ENCODE data around the gene MOB4.
A peak's percentile ranks its signal among the peaks of the same experiment; 100 is the strongest.

The MOB4 gene

GRCh38 chr2:197596766-197597165, 80.9 kb downstream of the MOB4 start:
- H3K23ac ChIP-seq (ENCODE audit: low read length in 2 of 2) = no peak overlapping the region
- no peak overlapping the region for H3K18ac ChIP-seq (ENCODE audit: low read depth in 1 of 2, low read length in 2 of 2)
- no peak overlapping the region for H2BK15ac ChIP-seq (ENCODE audit: low read depth, poor library complexity, severe bottlenecking)
- no peaks in the 10 kb centered on the region for H3K9me3 ChIP-seq (ENCODE audit: control insufficient read depth, low read length)
- no peaks in the 10 kb centered on the region for H3K4me1 ChIP-seq (ENCODE audit: control insufficient read depth, insufficient read depth, low read depth, low read length)
- no peak overlapping the region for H3K4me2 ChIP-seq (ENCODE audit: low read length, poor library complexity, severe bottlenecking)
- 100% methylated on average over 1 of the region's 1 CpG for whole genome bisulfite sequencing
- no peak overlapping the region for H2BK5ac ChIP-seq (ENCODE audit: low read depth, low read length, poor library complexity, severe bottlenecking)
- H2AK5ac ChIP-seq (ENCODE audit: low read length, severe bottlenecking) = no peak overlapping the region
- no peak overlapping the region for H3K27ac ChIP-seq (ENCODE audit: low read length, poor library complexity, severe bottlenecking)
- no peak overlapping the region for H3K14ac ChIP-seq (ENCODE audit: low read length in 2 of 2)
- H3K9ac ChIP-seq (ENCODE audit: low read length) = no peak overlapping the region
- H3K79me1 ChIP-seq (replicated peaks; ENCODE audit: low read length, poor library complexity, severe bottlenecking) = peaks cover 2% of the 10 kb centered on the region
- no peak overlapping the region for H2BK120ac ChIP-seq (ENCODE audit: low read depth, low read length)
- no peaks in the 10 kb centered on the region for H3K27me3 ChIP-seq (ENCODE audit: control insufficient read depth in 1 of 2, insufficient read depth in 1 of 2, low read length in 2 of 2)
- H4K8ac ChIP-seq (ENCODE audit: low read length) = no peak overlapping the region
- no peak overlapping the region for H3K4me3 ChIP-seq (ENCODE audit: insufficient read depth in 1 of 2, low read depth in 1 of 2, low read length in 2 of 2)
- DNase-seq = no peak
- H2AFZ ChIP-seq (ENCODE audit: low read depth, low read length) = no peak overlapping the region
- no peak overlapping the region for H3K4ac ChIP-seq (ENCODE audit: low read depth in 1 of 2, low read length in 2 of 2)
- H4K91ac ChIP-seq (ENCODE audit: low read length) = no peak overlapping the region
- peaks cover 0 to 3% of the 10 kb centered on the region in 2 experiments for H3K36me3 ChIP-seq (ENCODE audit: control insufficient read depth in 1 of 2, insufficient read depth in 2 of 2, low read depth in 1 of 2, low read length in 2 of 2)
- H2BK12ac ChIP-seq (ENCODE audit: low read length in 2 of 2) = no peak overlapping the region

- no peak overlapping the region for H3K4me3 ChIP-seq (ENCODE audit: insufficient read depth in 1 of 2, low read depth in 1 of 2, low read length in 2 of 2)
- WGBS = 98% methylated on average over 3 of the region's 4 CpGs
- no peaks in the 10 kb centered on the region for H3K79me1 ChIP-seq (replicated peaks; ENCODE audit: low read length, poor library complexity, severe bottlenecking)
- H2AFZ ChIP-seq (ENCODE audit: low read depth, low read length) = no peak overlapping the region
- H3K18ac ChIP-seq (ENCODE audit: low read depth in 1 of 2, low read length in 2 of 2) = no peak overlapping the region
- H2BK15ac ChIP-seq (ENCODE audit: low read depth, poor library complexity, severe bottlenecking) = no peak overlapping the region
- H2BK120ac ChIP-seq (ENCODE audit: low read depth, low read length) = no peak overlapping the region
- H3K23ac ChIP-seq (ENCODE audit: low read length in 2 of 2) = no peak overlapping the region
- DNase-seq = no peak
- H3K27ac ChIP-seq (ENCODE audit: low read length, poor library complexity, severe bottlenecking) = no peak overlapping the region
- no peak overlapping the region for H4K8ac ChIP-seq (ENCODE audit: low read length)
- H3K36me3 ChIP-seq (ENCODE audit: control insufficient read depth in 1 of 2, insufficient read depth in 2 of 2, low read depth in 1 of 2, low read length in 2 of 2) = no peaks in the 10 kb centered on the region
- H2BK5ac ChIP-seq (ENCODE audit: low read depth, low read length, poor library complexity, severe bottlenecking) = no peak overlapping the region
- no peak overlapping the region for H3K4me2 ChIP-seq (ENCODE audit: low read length, poor library complexity, severe bottlenecking)
- H3K4ac ChIP-seq (ENCODE audit: low read depth in 1 of 2, low read length in 2 of 2) = no peak overlapping the region
- no peak overlapping the region for H3K9ac ChIP-seq (ENCODE audit: low read length)
- no peaks in the 10 kb centered on the region for H3K9me3 ChIP-seq (ENCODE audit: control insufficient read depth, low read length)
- H4K91ac ChIP-seq (ENCODE audit: low read length) = no peak overlapping the region
- H2BK12ac ChIP-seq (ENCODE audit: low read length in 2 of 2) = no peak overlapping the region
- H3K14ac ChIP-seq (ENCODE audit: low read length in 2 of 2) = no peak overlapping the region
- no peaks in the 10 kb centered on the region for H3K4me1 ChIP-seq (ENCODE audit: control insufficient read depth, insufficient read depth, low read depth, low read length)
- H3K27me3 ChIP-seq (ENCODE audit: control insufficient read depth in 1 of 2, insufficient read depth in 1 of 2, low read length in 2 of 2) = no peaks in the 10 kb centered on the region
- no peak overlapping the region for H2AK5ac ChIP-seq (ENCODE audit: low read length, severe bottlenecking)
Observed at GRCh38 chr2:197597166-197597565, 81.3 kb downstream of the MOB4 start.

DNA sequence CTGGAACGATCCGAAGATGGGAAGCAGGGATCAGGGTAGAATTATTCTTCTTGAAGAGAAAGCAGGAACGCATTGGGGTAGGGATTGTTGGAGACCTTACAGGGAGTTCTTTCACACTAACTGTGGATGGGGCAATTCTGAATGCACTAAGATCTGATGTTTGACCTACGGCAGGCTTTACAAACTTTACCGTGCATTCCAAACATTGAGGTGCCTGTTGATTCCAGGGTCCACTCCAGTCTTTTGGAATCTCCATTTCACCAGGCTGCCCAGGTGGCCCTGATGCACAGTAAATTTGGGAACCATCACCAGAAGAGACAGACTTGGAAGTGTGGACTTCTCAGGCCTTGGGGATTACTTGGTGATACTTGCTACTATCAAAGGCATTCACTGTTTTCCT, 82.6 kb downstream of the MOB4 start:
- Histone ChIP-seq H2BK5ac (ENCODE audit: low read depth, low read length, poor library complexity, severe bottlenecking) (no peak overlapping the region), H3K9me3 (ENCODE audit: control insufficient read depth, low read length) (no peaks in the 10 kb centered on the region), H3K18ac (ENCODE audit: low read depth in 1 of 2, low read length in 2 of 2) (no peak overlapping the region), H4K8ac (ENCODE audit: low read length) (no peak overlapping the region), H3K4me1 (ENCODE audit: control insufficient read depth, insufficient read depth, low read depth, low read length) (no peaks in the 10 kb centered on the region), H2AK5ac (ENCODE audit: low read length, severe bottlenecking) (no peak overlapping the region), H2BK15ac (ENCODE audit: low read depth, poor library complexity, severe bottlenecking) (no peak overlapping the region), H3K27me3 (ENCODE audit: control insufficient read depth in 1 of 2, insufficient read depth in 1 of 2, low read length in 2 of 2) (no peaks in the 10 kb centered on the region), H3K23ac (ENCODE audit: low read length in 2 of 2) (no peak overlapping the region), H3K9ac (ENCODE audit: low read length) (no peak overlapping the region), H4K91ac (ENCODE audit: low read length) (no peak overlapping the region), H3K79me1 (replicated peaks; ENCODE audit: low read length, poor library complexity, severe bottlenecking) (no peaks in the 10 kb centered on the region), H2BK12ac (ENCODE audit: low read length in 2 of 2) (no peak overlapping the region), H2BK120ac (ENCODE audit: low read depth, low read length) (no peak overlapping the region), H3K36me3 (ENCODE audit: control insufficient read depth in 1 of 2, insufficient read depth in 2 of 2, low read depth in 1 of 2, low read length in 2 of 2) (no peaks in the 10 kb centered on the region), H3K4me3 (ENCODE audit: insufficient read depth in 1 of 2, low read depth in 1 of 2, low read length in 2 of 2) (no peak overlapping the region), H2AFZ (ENCODE audit: low read depth, low read length) (no peak overlapping the region), H3K14ac (ENCODE audit: low read length in 2 of 2) (no peak overlapping the region), H3K4me2 (ENCODE audit: low read length, poor library complexity, severe bottlenecking) (no peak overlapping the region), H3K27ac (ENCODE audit: low read length, poor library complexity, severe bottlenecking) (no peak overlapping the region), H3K4ac (ENCODE audit: low read depth in 1 of 2, low read length in 2 of 2) (no peak overlapping the region)
- DNase-seq = no peak
- WGBS = 96% methylated on average over 5 of the region's 5 CpGs

DNA sequence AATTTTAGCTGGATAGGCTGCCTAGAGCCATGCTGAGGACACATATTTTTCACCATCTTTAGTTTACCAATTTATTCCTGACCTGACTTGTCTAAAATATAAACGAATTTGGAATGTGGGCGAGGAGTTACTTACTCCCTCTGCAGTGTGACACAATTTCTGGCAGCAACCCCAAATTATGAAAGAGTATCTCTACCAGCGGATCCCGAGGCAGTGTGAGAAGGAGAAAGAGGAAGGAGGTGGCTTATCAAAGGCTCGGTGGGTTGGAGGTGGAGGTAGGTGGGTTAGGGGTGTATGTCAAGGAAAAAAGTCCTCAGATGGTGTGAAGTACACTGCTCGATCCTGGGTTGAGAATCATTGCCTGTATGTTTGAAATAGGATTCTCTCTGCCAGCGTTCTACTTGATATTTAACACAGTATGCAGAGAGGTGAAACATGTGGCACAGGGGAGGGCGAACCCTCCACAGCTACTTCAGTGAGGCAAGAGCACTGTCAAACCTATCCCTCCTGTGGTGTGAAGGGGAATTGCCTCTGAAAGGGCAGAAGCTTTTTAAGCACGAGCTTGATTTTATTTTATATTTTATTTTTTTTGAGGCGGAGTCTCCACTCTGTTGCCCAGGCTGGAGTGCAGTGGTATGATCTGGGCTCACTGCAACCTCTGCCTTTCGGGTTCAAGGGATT, 83.6 kb downstream of the MOB4 start:
- Histone ChIP-seq H3K9me3 (ENCODE audit: control insufficient read depth, low read length) (no peaks in the 10 kb centered on the region), H3K27me3 (ENCODE audit: control insufficient read depth in 1 of 2, insufficient read depth in 1 of 2, low read length in 2 of 2) (no peaks in the 10 kb centered on the region), H3K79me1 (replicated peaks; ENCODE audit: low read length, poor library complexity, severe bottlenecking) (no peaks in the 10 kb centered on the region), H2AFZ (ENCODE audit: low read depth, low read length) (no peak overlapping the region), H2BK12ac (ENCODE audit: low read length in 2 of 2) (no peak overlapping the region), H3K4me3 (ENCODE audit: insufficient read depth in 1 of 2, low read depth in 1 of 2, low read length in 2 of 2) (peak overlapping the region in 1 of 2 experiments; percentile 53), H3K4ac (ENCODE audit: low read depth in 1 of 2, low read length in 2 of 2) (no peak overlapping the region), H4K8ac (ENCODE audit: low read length) (no peak overlapping the region), H2AK5ac (ENCODE audit: low read length, severe bottlenecking) (no peak overlapping the region), H3K4me2 (ENCODE audit: low read length, poor library complexity, severe bottlenecking) (no peak overlapping the region), H3K27ac (ENCODE audit: low read length, poor library complexity, severe bottlenecking) (no peak overlapping the region), H2BK5ac (ENCODE audit: low read depth, low read length, poor library complexity, severe bottlenecking) (no peak overlapping the region), H3K4me1 (ENCODE audit: control insufficient read depth, insufficient read depth, low read depth, low read length) (no peaks in the 10 kb centered on the region), H3K36me3 (ENCODE audit: control insufficient read depth in 1 of 2, insufficient read depth in 2 of 2, low read depth in 1 of 2, low read length in 2 of 2) (no peaks in the 10 kb centered on the region), H3K18ac (ENCODE audit: low read depth in 1 of 2, low read length in 2 of 2) (no peak overlapping the region), H3K9ac (ENCODE audit: low read length) (peak overlapping the region; percentile 63), H3K14ac (ENCODE audit: low read length in 2 of 2) (no peak overlapping the region), H3K23ac (ENCODE audit: low read length in 2 of 2) (no peak overlapping the region), H2BK120ac (ENCODE audit: low read depth, low read length) (no peak overlapping the region), H2BK15ac (ENCODE audit: low read depth, poor library complexity, severe bottlenecking) (no peak overlapping the region), H4K91ac (ENCODE audit: low read length) (no peak overlapping the region)
- whole genome bisulfite sequencing = 86% methylated on average over 8 of the region's 11 CpGs
- peak; percentile 33 for DNase-seq
